Neural cell (in vitro differentiated cells): ENCODE results near the gene CCNG2. TPM values are rescaled to one million over a fixed set of nuclear protein-coding genes. Genes with fewer than 3 reads are reported as not detected.

ENCODE experiments used
- H2AFZ ChIP-seq: fragments of 200-600, 300-800 bp; sonication (generic), shearing (Covaris generic); 2 replicates; pipeline ENCODE4 v1.6.0; 2014; ENCODE audit warnings: low read depth, mild to moderate bottlenecking, antibody characterized with exemption, low read length, moderate library complexity
- H3F3A ChIP-seq: fragments of 200-600 bp; shearing (Covaris generic); 2 replicates; pipeline ENCODE4 v1.6.1; 2016; ENCODE audit warnings: mild to moderate bottlenecking, moderate library complexity, mixed read lengths, antibody characterized with exemption, low read length; ENCODE audit not compliant: insufficient read depth, poor library complexity, severe bottlenecking
- H3K27ac ChIP-seq: fragments of 200-600, 300-800 bp; sonication (generic), shearing (Covaris generic); 2 replicates; pipeline ENCODE4 v1.5.1; 2014; ENCODE audit warnings: mild to moderate bottlenecking, low read length, moderate library complexity
- H3K27me3 ChIP-seq: fragments of 300-800, 200-600 bp; sonication (generic), shearing (Covaris generic); 2 replicates; pipeline ENCODE4 v1.6.0; 2014; ENCODE audit warnings: mild to moderate bottlenecking, low read depth, low read length, moderate library complexity; ENCODE audit not compliant: insufficient read depth
- H3K36me3 ChIP-seq: fragments of 300-800, 200-600 bp; sonication (generic), shearing (Covaris generic); 2 replicates; pipeline ENCODE4 v1.5.1; 2014; ENCODE audit warnings: mild to moderate bottlenecking, antibody characterized with exemption, low read length, moderate library complexity; ENCODE audit not compliant: insufficient read depth
- H3K4me2 ChIP-seq: fragments of 300-800, 200-600 bp; sonication (generic), shearing (Covaris generic); 2 replicates; pipeline ENCODE4 v1.6.0; 2014; ENCODE audit warnings: mild to moderate bottlenecking, low read length
- H3K4me3 ChIP-seq: fragments of 300-800, 200-600 bp; sonication (generic), shearing (Covaris generic); 2 replicates; pipeline ENCODE4 v1.5.1; 2014; ENCODE audit warnings: mild to moderate bottlenecking, low read length, moderate library complexity
- H3K79me2 ChIP-seq: fragments of 200-600 bp; shearing (Covaris generic); replicated peaks from 2 replicates; pipeline ENCODE4 v1.6.0; 2014; ENCODE audit warnings: mild to moderate bottlenecking, low read length, moderate library complexity; ENCODE audit not compliant: insufficient read depth
- H3K9ac ChIP-seq: fragments of 300-800, 200-600 bp; sonication (generic), shearing (Covaris generic); 2 replicates; pipeline ENCODE4 v1.6.1; 2016; ENCODE audit warnings: mild to moderate bottlenecking, low read length, mixed read lengths
- H3K9me2 ChIP-seq: fragments of 200-600 bp; shearing (Covaris generic); 2 replicates; pipeline ENCODE4 v1.6.1; 2016; ENCODE audit warnings: mild to moderate bottlenecking, low read length, mixed read lengths; ENCODE audit not compliant: insufficient read depth
- H3K9me3 ChIP-seq: fragments of 200-600, 300-800 bp; sonication (generic), shearing (Covaris generic); 2 replicates; pipeline ENCODE4 v1.6.1; 2016; ENCODE audit warnings: mild to moderate bottlenecking, mixed run types, low read length, moderate library complexity, mixed read lengths
- H4K20me1 ChIP-seq: fragments of 200-600 bp; shearing (Covaris generic); 2 replicates; pipeline ENCODE4 v1.6.1; 2016; ENCODE audit warnings: mild to moderate bottlenecking, mixed run types; ENCODE audit not compliant: insufficient read depth
- CTCF ChIP-seq: fragments of 450-650 bp; IDR thresholded peaks from 2 replicates; pipeline ENCODE4 v1.5.1; 2014; ENCODE audit warnings: antibody characterized with exemption, mild to moderate bottlenecking, moderate library complexity; ENCODE audit not compliant: poor library complexity, severe bottlenecking
- EP300 ChIP-seq: fragments of 450-650 bp; conservative IDR thresholded peaks from 2 replicates; pipeline ENCODE4 v1.6.1; 2014; ENCODE audit warnings: antibody characterized with exemption, mild to moderate bottlenecking, moderate library complexity; ENCODE audit not compliant: poor library complexity, severe bottlenecking
- EZH2 ChIP-seq: fragments of 200-600, 300-800 bp; shearing (Covaris generic), sonication (generic); IDR thresholded peaks from 2 replicates; pipeline ENCODE4 v1.6.1; 2014; ENCODE audit warnings: antibody characterized with exemption, low read length, borderline replicate concordance, mild to moderate bottlenecking; ENCODE audit not compliant: insufficient read depth, poor library complexity, severe bottlenecking
- MXI1 ChIP-seq: fragments of 450-650 bp; conservative IDR thresholded peaks from 2 replicates; pipeline ENCODE4 v1.6.1; 2014; ENCODE audit warnings: antibody characterized with exemption, mild to moderate bottlenecking; ENCODE audit not compliant: poor library complexity, severe bottlenecking
- POLR2AphosphoS5 ChIP-seq: IDR thresholded peaks from 2 replicates; pipeline ENCODE4 v1.6.1; 2012
- RAD21 ChIP-seq: fragments of 450-650 bp; conservative IDR thresholded peaks from 2 replicates; pipeline ENCODE4 v1.6.1; 2014; ENCODE audit warnings: antibody characterized with exemption, mild to moderate bottlenecking, moderate library complexity
- REST ChIP-seq: IDR thresholded peaks from 2 replicates; pipeline ENCODE4 v1.6.1; 2012; ENCODE audit warnings: borderline replicate concordance
- SMC3 ChIP-seq: fragments of 450-650 bp; conservative IDR thresholded peaks from 2 replicates; pipeline ENCODE4 v1.6.1; 2014; ENCODE audit warnings: antibody characterized with exemption, mild to moderate bottlenecking, moderate library complexity; ENCODE audit not compliant: poor library complexity
- TAF1 ChIP-seq: IDR thresholded peaks from 2 replicates; pipeline ENCODE4 v1.6.1; 2012; ENCODE audit warnings: low read depth
- polyA plus RNA-seq: library from polyadenylated mRNA; depleted of rRNA; stranded (reverse); fragments of >200 nt; gene quantifications from 2 replicates; pipeline ENCODE4 v1.2.3, GENCODE V29; 2014

The CCNG2 gene
- polyA plus RNA-seq, 1 donor from 2014 or later: 132 TPM

GRCh38 chr4:77196866-77197265 is 39.9 kb downstream of the CCNG2 start:
- no peaks in the 10 kb centered on the region for H3K9me3 ChIP-seq
- no peaks in the 10 kb centered on the region for H3F3A ChIP-seq
- H4K20me1 ChIP-seq: no peaks in the 10 kb centered on the region
- H3K27me3 ChIP-seq: no peaks in the 10 kb centered on the region
- no peaks in the 10 kb centered on the region for H3K9me2 ChIP-seq
- H3K4me2 ChIP-seq: no peak overlapping the region
- H3K36me3 ChIP-seq: no peaks in the 10 kb centered on the region
- no peaks in the 10 kb centered on the region for H3K79me2 ChIP-seq
- H3K4me3 ChIP-seq: no peak overlapping the region
- H3K9ac ChIP-seq: no peak overlapping the region
- H2AFZ ChIP-seq: no peak overlapping the region
- no peak overlapping the region for H3K27ac ChIP-seq
- TF ChIP-seq EZH2: no peak
- no peak for TF ChIP-seq REST
- no peak for TF ChIP-seq TAF1
- no peak for TF ChIP-seq POLR2AphosphoS5
- no peak for TF ChIP-seq CTCF
- no peak for TF ChIP-seq RAD21
- TF ChIP-seq MXI1: no peak
- TF ChIP-seq EP300: no peak
- TF ChIP-seq SMC3: no peak

GRCh38 chr4:77197361-77197760 is 40.4 kb downstream of the CCNG2 start:
- no peak overlapping the region for H3K27ac ChIP-seq
- no peaks in the 10 kb centered on the region for H3K27me3 ChIP-seq
- H3K9me2 ChIP-seq: no peaks in the 10 kb centered on the region
- no peak for TF ChIP-seq RAD21
- TF ChIP-seq REST: no peak
- no peak for TF ChIP-seq CTCF
- no peak overlapping the region for H3K9ac ChIP-seq
- no peaks in the 10 kb centered on the region for H3K9me3 ChIP-seq
- no peaks in the 10 kb centered on the region for H3K79me2 ChIP-seq
- no peaks in the 10 kb centered on the region for H3F3A ChIP-seq
- no peaks in the 10 kb centered on the region for H3K36me3 ChIP-seq
- no peak overlapping the region for H2AFZ ChIP-seq
- H4K20me1 ChIP-seq: no peaks in the 10 kb centered on the region
- no peak overlapping the region for H3K4me2 ChIP-seq
- no peak overlapping the region for H3K4me3 ChIP-seq
